Colonic mucosa (tissue), 4 donors: ENCODE measurements around the gene EPS8L3. TPM values are rescaled to one million over a fixed set of nuclear protein-coding genes. Genes with fewer than 3 reads are reported as not detected.
A peak's percentile ranks its signal among the peaks of the same experiment; 100 is the strongest.
"Not testable (repeated sequence)": the region's sequence is repeated elsewhere in the genome, so short reads cannot be mapped to it uniquely, and the experiment has no call there.

Experiments used
- DNase-seq: peaks from one replicate; pipeline ENCODE4 v3.0.0-alpha.2; 2020
- H3K27ac ChIP-seq: fragments of 200-600 bp; one replicate; pipeline ENCODE4 v1.8.0; 2021
- H3K27me3 ChIP-seq: fragments of 200-600 bp; one replicate; pipeline ENCODE4 v1.8.0; 2021
- H3K36me3 ChIP-seq: fragments of 200-600 bp; one replicate; pipeline ENCODE4 v1.8.0; 2021
- H3K4me1 ChIP-seq: fragments of 200-600 bp; one replicate; pipeline ENCODE4 v1.8.0; 2021; ENCODE audit warnings: mild to moderate bottlenecking
- H3K4me3 ChIP-seq: fragments of 200-600 bp; one replicate; pipeline ENCODE4 v1.8.0; 2021
- H3K9ac ChIP-seq, 2 donors: one replicate each; pipeline ENCODE4 v1.7.0; 2013; ENCODE audit warnings: control low read depth in 2 of 2, low read depth in 2 of 2, low read length in 2 of 2
- H3K9me3 ChIP-seq: fragments of 200-600 bp; one replicate; pipeline ENCODE4 v1.8.0; 2021
- intact Hi-C: fragments of 100-400 bp; cut with DNase I; formaldehyde crosslinking; loops from one replicate; pipeline ENCODE4 v1.14.1; 2022
- total RNA-seq, 2 donors: library from RNA; stranded (reverse); fragmentation: NEBNext Ultra II Directional in 1 of 2; extraction: Animal tissue kit (Norgen Biotek cat#: 25700) in 1 of 2; gene quantifications; one replicate each; pipeline ENCODE4 v1.2.1, GENCODE V29; 2021
- TF ChIP-seq, protein P1 (sequence below): fragments of 200-600 bp; IDR thresholded peaks from one replicate; pipeline ENCODE4 v1.8.0; 2022; ENCODE audit warnings: antibody characterized with exemption, mild to moderate bottlenecking
- donor health status: healthy.
- donor health status: DM: no; HTN: no; CAD: no.
- donor health status: DM: no; HTN: no; CAD: no.

EPS8L3 gene
- total RNA-seq, 2 donors from 2014 or later = 283 to 290 TPM

- TF ChIP-seq, protein P1, sequence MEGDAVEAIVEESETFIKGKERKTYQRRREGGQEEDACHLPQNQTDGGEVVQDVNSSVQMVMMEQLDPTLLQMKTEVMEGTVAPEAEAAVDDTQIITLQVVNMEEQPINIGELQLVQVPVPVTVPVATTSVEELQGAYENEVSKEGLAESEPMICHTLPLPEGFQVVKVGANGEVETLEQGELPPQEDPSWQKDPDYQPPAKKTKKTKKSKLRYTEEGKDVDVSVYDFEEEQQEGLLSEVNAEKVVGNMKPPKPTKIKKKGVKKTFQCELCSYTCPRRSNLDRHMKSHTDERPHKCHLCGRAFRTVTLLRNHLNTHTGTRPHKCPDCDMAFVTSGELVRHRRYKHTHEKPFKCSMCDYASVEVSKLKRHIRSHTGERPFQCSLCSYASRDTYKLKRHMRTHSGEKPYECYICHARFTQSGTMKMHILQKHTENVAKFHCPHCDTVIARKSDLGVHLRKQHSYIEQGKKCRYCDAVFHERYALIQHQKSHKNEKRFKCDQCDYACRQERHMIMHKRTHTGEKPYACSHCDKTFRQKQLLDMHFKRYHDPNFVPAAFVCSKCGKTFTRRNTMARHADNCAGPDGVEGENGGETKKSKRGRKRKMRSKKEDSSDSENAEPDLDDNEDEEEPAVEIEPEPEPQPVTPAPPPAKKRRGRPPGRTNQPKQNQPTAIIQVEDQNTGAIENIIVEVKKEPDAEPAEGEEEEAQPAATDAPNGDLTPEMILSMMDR = no peak
Observed at GRCh38 chr1:109716121-109716520, 47.6 kb downstream of the EPS8L3 start.

GRCh38 chr1:109714661-109715372, 48.9 kb downstream of the EPS8L3 start:
- intact Hi-C loops = loop anchor here (5.0 kb wide), 1 partner anchor 267 kb away; the partner anchor contains the start of gene AHCYL1
- H3K27ac ChIP-seq = no peak overlapping the region
- TF ChIP-seq, protein P1 = no peak
- no peak overlapping the region for H3K4me3 ChIP-seq
- no peak for DNase-seq
- no peaks in the 10 kb centered on the region for H3K36me3 ChIP-seq
- no peaks in the 10 kb centered on the region for H3K9me3 ChIP-seq
- no peaks in the 10 kb centered on the region for H3K27me3 ChIP-seq
- H3K4me1 ChIP-seq = no peaks in the 10 kb centered on the region
- H3K9ac ChIP-seq = no peak overlapping the region

More at GRCh38 chr1:109716121-109716520, 47.6 kb downstream of the EPS8L3 start:
- intact Hi-C loops = loop anchor here (5.0 kb wide), 1 partner anchor 266 kb away; the partner anchor contains the start of gene AHCYL1
- H3K27ac ChIP-seq = no peak overlapping the region
- H3K36me3 ChIP-seq = no peaks in the 10 kb centered on the region
- H3K4me3 ChIP-seq = no peak overlapping the region
- H3K9me3 ChIP-seq = no peaks in the 10 kb centered on the region
- no peaks in the 10 kb centered on the region for H3K4me1 ChIP-seq
- no peak for DNase-seq
- no peak overlapping the region for H3K9ac ChIP-seq
- H3K27me3 ChIP-seq = no peaks in the 10 kb centered on the region

GRCh38 chr1:109713636-109714035, 50.1 kb downstream of the EPS8L3 start:
- TF ChIP-seq, protein P1 = no peak

GRCh38 chr1:109712321-109712864, 51.3 kb downstream of the EPS8L3 start:
- no peak overlapping the region for H3K27ac ChIP-seq
- DNase-seq = no peak
- no peaks in the 10 kb centered on the region for H3K36me3 ChIP-seq
- no peaks in the 10 kb centered on the region for H3K4me1 ChIP-seq
- no peaks in the 10 kb centered on the region for H3K27me3 ChIP-seq
- no peaks in the 10 kb centered on the region for H3K9me3 ChIP-seq
- H3K4me3 ChIP-seq = no peak overlapping the region
- H3K9ac ChIP-seq = peak overlapping the region in 1 of 2 donors; percentile 35
- TF ChIP-seq, protein P1 = no peak
- intact Hi-C loops = no loop called here

More at GRCh38 chr1:109713636-109714035, 50.1 kb downstream of the EPS8L3 start:
- Histone ChIP-seq H3K27ac (no peak overlapping the region), H3K4me3 (no peak overlapping the region), H3K4me1 (no peaks in the 10 kb centered on the region), H3K27me3 (no peaks in the 10 kb centered on the region), H3K36me3 (no peaks in the 10 kb centered on the region), H3K9ac (no peak overlapping the region), H3K9me3 (no peaks in the 10 kb centered on the region)
- no peak for DNase-seq
- intact Hi-C loops = no loop called here

GRCh38 chr1:109711593-109712320, 52.0 kb downstream of the EPS8L3 start, which contains the start of gene GSTM5:
GSTM5 (plus strand) TSS chr1:109712251; CDS start chr1:109712313, 62 bp downstream.
- H3K27me3 ChIP-seq, intact Hi-C loops, H3K4me3 ChIP-seq, H3K27ac ChIP-seq, H3K36me3 ChIP-seq, H3K4me1 ChIP-seq, H3K9me3 ChIP-seq, DNase-seq: not testable (repeated sequence)
- H3K9ac ChIP-seq = peak within 1 kb of the TSS in 1 of 2 donors; percentile 35

DNA sequence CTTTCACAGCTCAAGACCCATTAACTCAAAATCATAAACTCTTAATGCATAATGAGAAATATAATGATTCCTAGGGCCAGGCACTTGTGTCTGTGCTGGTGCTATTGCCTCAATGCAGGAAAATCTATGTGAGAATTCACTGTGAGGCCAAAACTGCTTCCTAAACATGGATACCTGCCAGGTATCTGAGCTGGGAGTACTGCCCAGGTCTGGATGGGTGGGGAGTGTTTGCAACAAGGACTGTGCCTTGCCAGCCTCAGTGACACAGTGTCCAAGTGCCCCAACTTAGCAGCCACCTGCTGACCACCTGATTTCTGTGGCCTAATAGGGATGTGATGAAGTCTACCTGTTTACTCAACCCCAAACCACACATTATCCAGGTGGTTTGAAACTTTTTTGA, 53.9 kb downstream of the EPS8L3 start:
- H3K27ac ChIP-seq, H3K9ac ChIP-seq, DNase-seq, H3K4me1 ChIP-seq, H3K4me3 ChIP-seq, H3K9me3 ChIP-seq, intact Hi-C loops, H3K36me3 ChIP-seq, H3K27me3 ChIP-seq: not testable (repeated sequence)

DNA sequence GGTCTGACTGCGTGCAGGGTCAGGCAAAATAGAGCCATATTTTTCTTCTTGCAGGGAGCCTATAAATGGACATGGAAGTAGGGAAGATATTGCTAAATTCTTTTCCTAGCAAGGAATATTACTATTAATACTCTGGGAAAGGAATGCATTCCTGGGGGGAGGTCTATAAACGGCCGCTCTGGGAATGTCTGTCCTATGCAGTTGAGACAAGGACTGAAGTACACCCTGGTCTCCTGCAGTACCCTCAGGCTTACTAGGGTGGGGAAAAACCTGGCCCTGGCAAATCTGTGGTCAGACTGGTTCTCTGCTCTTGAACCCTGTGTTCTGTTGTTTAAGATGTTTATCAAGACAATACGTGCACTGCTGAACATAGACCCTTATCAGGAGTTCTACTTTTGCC, 54.8 kb downstream of the EPS8L3 start:
- DNase-seq, H3K4me3 ChIP-seq, H3K4me1 ChIP-seq, intact Hi-C loops, H3K36me3 ChIP-seq, H3K27ac ChIP-seq, H3K27me3 ChIP-seq, H3K9me3 ChIP-seq, H3K9ac ChIP-seq: not testable (repeated sequence)
